GM12873 (cell line): ENCODE data around the gene TECR.

Experiments
- TF ChIP-seq, protein P1 (sequence below): IDR thresholded peaks from 2 replicates; pipeline ENCODE4 v1.5.1; 2012; ENCODE audit warnings: low read depth, mild to moderate bottlenecking, moderate library complexity, low read length, control low read depth; ENCODE audit not compliant: insufficient read depth; ENCODE audit errors: missing control alignments

Gene TECR

DNA sequence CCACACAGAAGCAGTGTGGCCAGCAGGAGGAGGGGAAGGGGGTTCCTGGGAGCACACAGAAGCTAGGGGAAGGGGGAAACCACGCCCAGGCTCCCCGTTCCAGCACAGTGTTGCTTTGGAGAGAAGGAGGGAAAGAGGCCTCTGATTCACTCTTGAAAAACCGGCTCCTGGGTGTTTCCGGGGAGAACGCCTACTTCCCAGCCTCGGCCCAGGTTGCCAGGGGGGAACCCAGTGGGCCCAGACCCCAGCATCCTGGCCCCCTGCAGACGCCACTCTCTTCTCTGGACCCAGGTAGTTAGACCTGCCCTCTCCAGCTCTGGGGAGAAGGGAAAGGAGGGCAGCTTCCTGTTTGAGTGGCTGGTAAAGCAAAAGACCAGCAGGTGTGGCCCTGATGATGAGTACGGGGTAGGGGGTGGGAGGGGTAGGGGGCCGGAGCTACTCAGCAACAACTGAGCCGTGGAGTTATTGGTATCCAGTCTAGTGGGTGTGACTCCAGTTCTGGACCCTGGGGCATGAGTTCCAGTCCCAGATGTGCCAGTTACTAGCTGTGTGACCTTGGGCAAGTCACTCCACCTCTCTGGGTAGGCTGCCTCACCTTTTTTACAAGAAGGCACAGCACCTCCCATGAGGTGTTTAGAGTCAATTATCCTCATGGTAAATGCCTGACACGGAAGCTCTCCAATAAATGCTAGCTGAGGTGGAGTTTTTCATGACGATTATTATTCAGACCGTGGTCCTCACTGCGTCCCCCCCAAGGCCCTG is 34.3 kb upstream of the TECR start:
- TF ChIP-seq, protein P1, sequence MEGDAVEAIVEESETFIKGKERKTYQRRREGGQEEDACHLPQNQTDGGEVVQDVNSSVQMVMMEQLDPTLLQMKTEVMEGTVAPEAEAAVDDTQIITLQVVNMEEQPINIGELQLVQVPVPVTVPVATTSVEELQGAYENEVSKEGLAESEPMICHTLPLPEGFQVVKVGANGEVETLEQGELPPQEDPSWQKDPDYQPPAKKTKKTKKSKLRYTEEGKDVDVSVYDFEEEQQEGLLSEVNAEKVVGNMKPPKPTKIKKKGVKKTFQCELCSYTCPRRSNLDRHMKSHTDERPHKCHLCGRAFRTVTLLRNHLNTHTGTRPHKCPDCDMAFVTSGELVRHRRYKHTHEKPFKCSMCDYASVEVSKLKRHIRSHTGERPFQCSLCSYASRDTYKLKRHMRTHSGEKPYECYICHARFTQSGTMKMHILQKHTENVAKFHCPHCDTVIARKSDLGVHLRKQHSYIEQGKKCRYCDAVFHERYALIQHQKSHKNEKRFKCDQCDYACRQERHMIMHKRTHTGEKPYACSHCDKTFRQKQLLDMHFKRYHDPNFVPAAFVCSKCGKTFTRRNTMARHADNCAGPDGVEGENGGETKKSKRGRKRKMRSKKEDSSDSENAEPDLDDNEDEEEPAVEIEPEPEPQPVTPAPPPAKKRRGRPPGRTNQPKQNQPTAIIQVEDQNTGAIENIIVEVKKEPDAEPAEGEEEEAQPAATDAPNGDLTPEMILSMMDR, result no peak

DNA sequence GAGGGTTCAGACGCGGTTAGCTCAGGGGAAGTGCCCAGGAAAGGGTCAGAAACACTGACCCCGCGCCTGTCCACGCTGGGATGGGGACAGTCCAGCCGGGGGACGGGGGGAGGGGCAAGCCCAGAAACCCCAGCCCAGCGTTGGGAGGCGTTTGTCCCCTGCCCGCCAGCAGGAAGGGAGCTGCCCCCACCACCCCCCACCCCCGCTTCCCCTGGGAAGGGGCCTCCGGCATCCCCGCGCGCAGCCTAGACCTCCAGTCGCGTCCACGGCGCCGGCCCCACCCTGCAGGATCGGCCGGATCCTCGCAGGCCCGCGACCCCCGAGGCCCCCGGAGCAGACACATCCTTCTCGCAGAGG is 33.7 kb upstream of the TECR start:
- TF ChIP-seq, protein P1, result no peak

DNA sequence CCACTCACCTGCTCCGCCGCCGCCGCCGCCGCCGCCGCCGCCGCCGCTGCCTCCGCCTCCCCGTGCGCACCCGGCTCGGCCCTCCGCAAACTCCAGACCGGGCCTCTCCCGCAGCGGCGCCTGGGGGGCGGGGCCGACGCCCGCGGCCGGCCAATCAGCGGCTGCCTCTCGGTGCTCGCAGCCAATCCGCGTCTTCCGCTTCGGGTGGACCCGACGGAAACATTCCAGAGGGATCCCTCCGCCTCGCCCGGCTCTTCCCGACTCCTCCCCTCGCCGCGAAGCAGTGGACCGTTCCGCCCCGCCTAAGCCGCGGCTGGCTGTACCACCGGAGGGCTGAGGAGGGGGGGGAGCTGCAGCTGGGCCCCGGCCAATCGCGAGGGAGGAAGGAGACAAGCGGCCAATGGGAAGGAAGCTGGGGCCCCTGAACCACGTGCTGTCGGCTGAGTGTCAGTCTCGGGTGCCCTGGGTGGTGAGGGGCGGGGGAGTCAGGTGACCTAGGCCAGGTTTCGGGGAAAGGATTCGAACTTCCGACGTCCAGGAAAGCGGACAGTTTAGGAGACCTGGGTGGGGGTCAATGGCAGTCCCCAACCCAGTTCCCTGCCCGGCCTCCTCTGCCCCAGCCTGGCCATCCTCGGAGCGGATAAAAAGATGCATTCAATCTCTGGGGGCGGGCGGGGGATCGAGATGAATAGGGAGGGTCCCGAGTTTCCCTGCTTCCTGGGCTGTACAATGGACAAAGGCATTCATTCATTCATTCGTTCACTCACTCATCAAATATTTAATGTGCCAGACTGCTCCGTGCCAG is 33.2 kb upstream of the TECR start, which contains the start of gene GIPC1:
GIPC1 (minus strand) TSS at position 99 of the 805 bp plus-strand sequence. CDS start 13,151 bp downstream, outside the sequence.
- TF ChIP-seq, protein P1, result no peak

DNA sequence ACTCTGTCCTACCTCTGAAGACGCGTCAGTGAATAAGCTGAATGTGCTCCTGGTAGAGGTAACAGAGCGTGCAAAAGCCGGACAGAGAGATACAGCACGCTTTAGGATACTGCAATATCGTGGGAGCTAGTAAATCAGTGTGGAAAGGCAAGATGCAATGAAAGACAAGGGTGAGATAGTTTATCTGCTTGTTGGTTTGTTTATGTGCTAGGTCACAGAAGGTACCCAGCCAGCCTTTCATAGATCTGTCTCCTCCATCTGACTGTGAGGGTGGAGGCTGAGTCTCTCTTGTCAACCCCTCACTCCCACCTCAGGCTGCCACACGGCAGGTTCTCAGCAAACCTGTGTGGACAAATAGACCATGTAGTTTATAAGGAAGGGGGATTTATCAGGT is 32.6 kb upstream of the TECR start:
- TF ChIP-seq, protein P1, result no peak

DNA sequence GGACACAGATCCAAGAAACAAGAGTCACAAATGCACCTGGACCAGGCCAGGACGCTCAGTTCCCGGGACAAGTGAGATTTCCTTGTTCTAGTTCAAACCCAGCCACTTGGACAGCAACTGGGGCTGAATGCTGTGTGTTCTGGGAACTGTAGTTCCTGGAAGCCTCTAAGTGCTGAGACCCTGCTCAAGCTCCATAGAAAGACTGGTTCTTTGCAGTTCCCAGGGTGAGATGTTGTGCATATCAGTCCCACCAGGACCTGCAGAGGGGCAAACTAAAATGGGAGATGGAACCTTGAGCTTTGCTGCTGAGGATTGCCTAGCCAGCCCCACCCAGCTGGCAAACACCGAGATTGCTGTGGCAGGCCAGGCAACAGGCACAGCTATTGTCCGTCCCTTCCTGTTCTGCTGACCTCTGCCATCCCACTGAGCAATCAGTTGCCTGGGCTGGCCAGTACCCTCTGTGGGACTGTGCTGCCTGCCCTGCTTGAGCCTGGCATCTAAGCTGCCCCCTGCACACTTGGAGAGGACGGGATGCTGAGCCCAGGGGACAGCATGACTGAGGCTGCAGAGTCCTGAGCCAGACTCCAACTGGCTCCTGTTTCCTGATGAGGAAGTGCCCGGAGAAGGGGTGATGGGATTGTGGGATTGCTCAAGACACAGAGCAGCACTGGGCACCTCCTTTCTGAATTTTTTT is 32.0 kb upstream of the TECR start:
- TF ChIP-seq, protein P1, result no peak

DNA sequence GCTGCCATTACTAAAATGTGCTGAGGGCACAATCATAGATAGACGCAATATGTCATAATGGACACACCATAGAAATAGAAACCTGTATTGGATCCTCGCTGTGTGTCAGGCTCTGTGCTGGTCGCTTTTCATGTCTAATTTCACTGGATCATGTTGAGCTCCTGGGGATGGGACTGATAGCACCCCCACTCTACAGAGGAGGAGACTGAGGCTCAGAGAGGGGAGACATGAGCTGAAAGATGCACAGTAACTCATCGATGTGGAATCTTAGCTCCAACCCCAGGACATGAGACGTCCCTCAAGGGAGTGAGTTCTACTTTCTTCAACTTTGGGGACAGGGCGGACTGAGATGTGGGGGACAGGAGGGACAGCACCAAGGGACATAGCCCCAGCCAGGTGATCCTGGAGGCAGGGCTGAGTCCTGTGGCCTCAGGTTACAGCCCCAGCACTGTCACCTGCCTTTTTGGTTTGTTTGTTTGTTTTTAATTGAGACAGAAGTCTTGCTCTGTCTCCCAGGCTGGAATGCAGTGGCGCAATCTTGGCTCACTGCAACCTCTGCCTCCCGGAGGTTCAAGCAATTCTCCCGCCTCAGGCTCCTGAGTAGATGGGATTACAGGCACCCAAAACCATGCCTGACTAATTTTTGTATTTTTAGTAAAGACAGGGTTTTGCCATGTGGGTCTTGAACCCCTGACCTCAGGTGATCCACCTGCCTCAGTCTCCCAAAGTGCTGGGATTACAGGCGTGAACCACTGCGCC is 26.9 kb upstream of the TECR start:
- TF ChIP-seq, protein P1, result no peak
